ENCODE data around the gene ALMS1.
"Not testable (repeated sequence)": the region's sequence is repeated elsewhere in the genome, so short reads cannot be mapped to it uniquely, and the experiment has no call there.

Gene ALMS1

DNA sequence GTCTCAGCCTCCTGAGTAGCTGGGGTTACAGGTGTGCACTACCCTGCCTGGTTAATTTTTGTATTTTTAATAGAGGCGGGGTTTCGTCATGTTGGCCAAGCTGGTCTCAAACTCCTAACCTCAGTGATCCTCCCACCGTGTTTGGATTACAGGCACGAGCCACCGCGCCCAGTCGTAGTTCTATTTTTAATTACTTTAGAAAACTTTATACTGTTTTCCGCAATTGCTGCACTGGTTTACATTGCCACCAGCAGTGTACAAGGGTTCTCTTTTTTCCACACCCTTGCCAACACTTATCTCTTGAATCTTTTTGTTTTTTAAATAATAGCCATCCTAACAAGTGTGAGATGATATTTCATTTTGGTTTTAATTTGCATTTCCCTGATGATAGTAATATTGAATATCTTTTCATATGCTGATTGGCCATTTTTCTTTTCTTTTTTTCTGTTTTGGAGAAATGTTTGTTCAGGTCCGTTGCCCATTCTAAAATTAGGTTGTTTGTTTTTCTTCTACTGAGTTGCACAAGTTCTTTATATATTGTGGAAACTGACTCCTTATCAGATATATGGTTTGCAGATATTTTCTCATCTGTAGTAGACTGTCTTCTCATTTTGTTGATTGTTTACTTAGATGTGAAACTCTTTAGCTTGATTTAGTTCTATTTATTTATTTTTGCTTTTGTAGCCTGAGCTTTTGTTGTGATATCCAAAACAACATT lies 16.9 kb downstream of the ALMS1 start:
- no peak for DNase-seq

DNA sequence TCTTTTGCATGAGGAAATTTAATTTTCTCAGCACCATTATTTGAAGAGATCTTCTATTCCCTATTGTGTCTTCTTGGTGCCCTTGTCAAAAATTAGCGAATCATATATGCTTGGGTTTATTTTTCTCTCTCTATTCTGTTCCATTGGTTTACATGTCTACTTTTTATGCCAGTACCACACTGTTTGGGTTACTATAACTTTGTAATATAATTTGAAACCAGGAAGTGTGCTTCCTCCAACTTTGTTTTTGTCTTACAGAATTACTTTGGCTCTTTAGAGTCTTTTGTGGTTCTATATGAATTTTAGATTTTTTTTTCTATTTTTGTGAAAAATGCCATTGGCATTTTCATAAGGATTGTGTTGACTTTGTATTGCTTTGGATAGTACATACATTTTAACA lies 17.6 kb downstream of the ALMS1 start:
- no peak for DNase-seq

DNA sequence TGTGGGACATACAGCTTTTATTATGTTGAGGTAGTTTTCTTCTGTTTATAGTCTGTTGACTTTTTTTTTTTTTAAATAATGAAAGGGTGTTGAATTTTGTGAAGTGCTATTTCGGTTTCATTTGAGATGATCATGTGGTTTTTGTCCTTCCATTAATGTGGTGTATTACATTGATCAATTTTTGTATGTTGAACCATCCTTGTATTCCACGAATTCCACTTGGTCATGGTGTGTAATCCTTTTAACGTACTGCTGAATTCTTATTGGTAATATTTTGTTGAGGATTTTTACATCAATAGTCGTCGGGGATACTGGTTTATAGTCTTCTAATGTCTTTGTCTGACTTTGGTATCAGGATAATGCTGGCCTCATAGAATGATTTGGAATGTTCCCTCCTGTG lies 18.8 kb downstream of the ALMS1 start:
- DNase-seq: no peak

- DNase-seq: no peak
These were observed 21.4 kb downstream of the ALMS1 start for GRCh38 chr2:73406996-73407395.

- DNase-seq: no peak
These were observed 22.6 kb downstream of the ALMS1 start for GRCh38 chr2:73408198-73408597.

DNA sequence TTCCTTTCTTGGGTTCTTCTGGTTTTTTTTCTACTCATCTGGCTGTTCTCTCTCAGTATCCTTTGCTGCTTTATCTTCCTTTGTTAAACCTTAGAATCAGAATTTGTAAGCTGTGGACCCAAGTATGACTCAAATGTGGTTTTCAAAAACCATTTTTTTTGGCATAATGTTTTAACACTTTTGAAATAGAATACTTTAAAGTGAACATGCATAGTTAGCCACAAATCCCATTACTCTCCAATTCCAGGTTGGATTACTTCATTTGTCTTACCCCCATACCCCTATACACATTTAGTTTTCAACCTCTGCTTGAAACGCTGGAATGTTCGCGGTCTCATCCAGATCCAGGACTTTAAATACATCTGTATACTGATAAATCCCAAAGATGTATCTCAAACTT lies 29.1 kb downstream of the ALMS1 start:
- no peak for DNase-seq

- DNase-seq: no peak
These were observed 30.3 kb downstream of the ALMS1 start for GRCh38 chr2:73415906-73416305.

DNA sequence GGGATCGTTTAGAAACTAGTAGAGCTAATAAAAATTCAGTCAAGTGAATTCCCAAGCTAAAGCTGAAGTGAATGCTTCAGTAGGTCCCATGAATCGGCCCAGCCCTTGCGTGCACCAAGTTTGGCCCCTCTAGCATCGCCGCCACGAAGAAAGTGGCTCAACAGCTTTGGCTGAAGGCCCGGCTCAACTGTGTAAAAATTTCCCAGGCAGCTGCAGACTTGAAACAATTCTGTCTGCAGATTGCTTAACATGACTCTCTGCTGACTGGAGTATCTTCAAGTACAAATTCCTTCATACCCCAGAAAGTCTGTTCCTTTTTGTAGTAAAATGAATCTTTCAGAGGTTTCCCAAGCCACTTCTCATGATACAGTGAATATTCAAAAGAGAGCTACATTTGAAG lies 32.7 kb downstream of the ALMS1 start:
- DNase-seq: no peak

DNA sequence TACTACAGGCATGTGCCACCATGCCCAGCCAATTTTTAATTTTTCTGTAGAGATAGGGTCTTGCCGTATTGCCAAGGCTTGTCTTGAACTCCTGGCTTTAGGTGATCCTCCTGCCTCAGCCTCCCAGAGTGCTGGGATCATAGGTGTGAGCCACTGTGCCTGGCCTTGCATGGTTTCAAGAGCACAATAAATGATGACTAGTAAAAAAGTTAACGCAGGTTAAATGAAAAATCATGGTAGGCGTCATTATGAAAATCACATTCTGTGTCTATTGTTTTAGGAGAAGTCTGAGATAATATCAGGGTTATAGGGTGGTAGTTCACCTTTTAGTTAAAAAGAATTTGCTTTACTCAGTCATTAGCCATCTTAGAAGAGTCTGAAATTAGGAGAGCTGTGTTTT lies 38.3 kb downstream of the ALMS1 start:
- DNase-seq: no peak

- no peak for DNase-seq
These were observed 40.5 kb downstream of the ALMS1 start for GRCh38 chr2:73426176-73426575.

DNA sequence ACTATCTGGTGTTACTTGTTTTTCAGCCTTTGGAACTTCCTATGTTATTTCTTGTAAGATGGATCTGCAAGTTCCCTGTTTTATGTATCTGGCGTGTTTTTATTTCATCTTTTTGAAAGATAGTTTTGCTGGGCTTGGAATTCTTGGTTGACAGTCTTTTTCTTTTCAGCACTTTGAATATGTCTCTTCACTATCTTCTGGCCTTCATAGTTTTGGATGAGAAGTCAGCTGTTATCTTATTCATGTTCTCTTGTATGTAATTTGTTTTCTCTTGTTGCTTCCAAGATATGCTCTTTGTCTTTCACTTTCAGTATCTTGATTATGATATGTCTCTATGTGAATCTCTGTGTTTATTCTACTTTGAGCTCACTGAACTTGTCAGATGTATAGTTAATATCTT lies 50.4 kb downstream of the ALMS1 start:
- no peak for DNase-seq

GRCh38 chr2:73444202-73444601 lies 58.6 kb downstream of the ALMS1 start:
- no peak for DNase-seq

DNA sequence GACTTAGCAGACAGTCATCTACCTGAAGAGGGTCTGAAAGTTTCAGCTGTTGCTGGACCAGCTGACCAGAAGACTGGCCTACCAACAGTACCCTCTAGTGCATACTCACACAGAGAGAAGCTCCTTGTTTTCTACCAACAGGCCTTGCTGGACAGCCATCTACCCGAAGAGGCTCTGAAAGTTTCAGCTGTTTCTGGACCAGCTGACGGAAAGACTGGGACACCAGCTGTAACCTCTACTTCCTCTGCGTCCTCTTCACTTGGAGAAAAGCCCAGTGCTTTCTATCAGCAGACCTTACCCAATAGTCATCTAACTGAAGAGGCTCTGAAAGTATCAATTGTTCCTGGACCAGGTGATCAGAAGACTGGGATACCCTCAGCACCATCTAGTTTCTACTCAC lies 63.2 kb downstream of the ALMS1 start:
- no peak for DNase-seq

GRCh38 chr2:73449404-73449803 lies 63.8 kb downstream of the ALMS1 start:
- no peak for DNase-seq

DNA sequence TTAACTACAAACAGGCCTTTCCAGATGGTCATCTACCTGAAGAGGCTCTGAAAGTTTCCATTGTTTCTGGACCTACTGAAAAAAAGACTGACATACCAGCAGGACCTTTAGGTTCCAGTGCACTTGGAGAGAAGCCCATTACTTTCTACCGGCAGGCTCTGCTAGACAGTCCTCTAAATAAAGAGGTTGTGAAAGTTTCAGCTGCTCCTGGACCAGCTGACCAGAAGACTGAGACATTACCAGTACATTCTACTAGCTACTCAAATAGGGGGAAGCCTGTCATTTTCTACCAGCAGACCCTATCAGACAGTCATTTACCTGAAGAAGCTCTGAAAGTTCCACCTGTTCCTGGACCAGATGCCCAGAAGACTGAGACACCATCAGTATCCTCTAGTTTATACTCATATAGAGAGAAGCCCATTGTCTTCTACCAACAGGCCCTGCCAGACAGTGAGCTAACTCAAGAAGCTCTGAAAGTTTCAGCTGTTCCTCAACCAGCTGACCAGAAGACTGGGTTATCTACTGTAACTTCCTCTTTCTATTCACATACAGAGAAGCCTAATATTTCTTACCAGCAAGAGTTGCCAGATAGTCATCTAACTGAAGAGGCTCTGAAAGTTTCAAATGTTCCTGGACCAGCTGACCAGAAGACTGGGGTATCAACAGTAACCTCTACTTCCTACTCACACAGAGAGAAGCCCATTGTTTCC lies 65.8 kb downstream of the ALMS1 start:
- no peak for DNase-seq

DNA sequence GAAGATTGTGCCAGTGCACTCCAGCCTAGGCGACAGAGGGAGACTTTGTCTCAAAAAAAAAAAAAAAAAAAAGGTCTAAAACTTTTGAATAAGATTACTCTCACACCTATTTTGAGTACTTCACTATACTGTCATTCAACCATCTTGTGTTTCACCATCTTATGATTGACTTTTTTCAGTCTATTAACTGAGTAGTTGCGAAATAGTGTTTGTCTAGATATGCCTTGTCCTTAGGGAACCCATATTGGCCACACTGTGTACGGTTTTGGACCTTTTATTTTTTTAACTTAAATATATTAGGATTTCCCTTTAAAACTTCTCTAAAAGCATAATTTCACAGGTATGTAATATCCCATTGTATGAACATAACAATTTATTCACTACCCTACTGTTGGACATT lies 72.3 kb downstream of the ALMS1 start:
- no peak for DNase-seq

DNA sequence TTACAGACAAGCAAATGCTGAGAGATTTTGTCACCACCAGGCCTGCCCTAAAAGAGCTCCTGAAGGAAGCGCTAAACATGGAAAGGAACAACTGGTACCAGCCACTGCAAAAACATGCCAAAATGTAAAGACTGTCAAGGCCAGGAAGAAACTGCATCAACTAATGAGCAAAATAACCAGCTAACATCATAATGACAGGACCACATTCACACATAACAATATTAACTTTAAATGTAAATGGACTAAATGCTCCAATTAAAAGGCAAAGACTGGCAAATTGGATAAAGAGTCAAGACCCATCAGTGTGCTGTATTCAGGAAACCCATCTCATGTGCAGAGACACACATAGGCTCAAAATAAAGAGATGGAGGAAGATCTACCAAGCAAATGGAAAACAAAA lies 76.8 kb downstream of the ALMS1 start:
- DNase-seq: not testable (repeated sequence)

- no peak for DNase-seq
These were observed 82.7 kb downstream of the ALMS1 start for GRCh38 chr2:73468376-73468775.

DNA sequence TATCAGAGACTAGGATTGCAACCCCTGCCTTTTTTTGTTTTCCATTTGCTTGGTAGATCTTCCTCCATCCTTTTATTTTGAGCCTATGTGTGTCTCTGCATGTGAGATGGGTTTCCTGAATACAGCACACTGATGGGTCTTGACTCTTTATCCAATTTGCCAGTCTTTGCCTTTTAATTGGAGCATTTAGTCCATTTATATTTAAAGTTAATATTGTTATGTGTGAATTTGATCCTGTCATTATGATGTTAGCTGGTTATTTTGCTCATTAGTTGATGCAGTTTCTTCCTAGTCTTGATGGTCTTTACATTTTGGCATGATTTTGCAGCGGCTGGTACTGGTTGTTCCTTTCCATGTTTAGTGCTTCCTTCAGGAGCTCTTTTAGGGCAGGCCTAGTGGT lies 98.2 kb downstream of the ALMS1 start:
- not testable (repeated sequence) for DNase-seq

DNA sequence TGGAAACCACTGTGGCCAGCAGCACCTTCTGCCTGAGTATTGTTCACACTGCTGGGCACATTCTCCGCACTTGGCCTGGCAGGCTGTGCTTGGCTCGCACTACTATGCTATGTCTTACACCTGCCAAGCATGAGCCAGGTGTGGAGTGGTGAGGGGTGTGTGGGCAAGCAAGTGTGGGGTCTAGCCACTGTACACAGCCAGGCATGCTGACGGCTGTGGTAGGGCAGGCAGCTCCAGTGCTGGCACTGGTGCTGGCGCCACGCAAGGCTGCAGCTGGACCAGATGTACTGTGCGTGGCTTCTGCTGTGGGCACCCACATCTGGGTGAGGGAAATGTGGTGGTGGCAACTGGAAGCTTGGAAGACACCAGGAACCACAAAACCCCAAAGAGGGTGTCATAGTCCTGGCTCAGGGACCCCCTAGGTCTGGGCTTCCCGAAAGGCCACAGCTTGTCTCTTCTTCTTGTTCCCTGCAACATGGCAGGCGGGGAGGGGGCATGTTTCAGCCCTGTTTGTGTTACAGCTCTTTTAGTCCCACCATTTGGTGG lies 101.5 kb downstream of the ALMS1 start:
- no peak for DNase-seq

- no peak for DNase-seq
These were observed 102.4 kb downstream of the ALMS1 start for GRCh38 chr2:73488079-73488478.

GRCh38 chr2:73489053-73489452 lies 103.4 kb downstream of the ALMS1 start:
- DNase-seq: no peak

- no peak for DNase-seq
These were observed 108.4 kb downstream of the ALMS1 start for GRCh38 chr2:73494031-73494430.

DNA sequence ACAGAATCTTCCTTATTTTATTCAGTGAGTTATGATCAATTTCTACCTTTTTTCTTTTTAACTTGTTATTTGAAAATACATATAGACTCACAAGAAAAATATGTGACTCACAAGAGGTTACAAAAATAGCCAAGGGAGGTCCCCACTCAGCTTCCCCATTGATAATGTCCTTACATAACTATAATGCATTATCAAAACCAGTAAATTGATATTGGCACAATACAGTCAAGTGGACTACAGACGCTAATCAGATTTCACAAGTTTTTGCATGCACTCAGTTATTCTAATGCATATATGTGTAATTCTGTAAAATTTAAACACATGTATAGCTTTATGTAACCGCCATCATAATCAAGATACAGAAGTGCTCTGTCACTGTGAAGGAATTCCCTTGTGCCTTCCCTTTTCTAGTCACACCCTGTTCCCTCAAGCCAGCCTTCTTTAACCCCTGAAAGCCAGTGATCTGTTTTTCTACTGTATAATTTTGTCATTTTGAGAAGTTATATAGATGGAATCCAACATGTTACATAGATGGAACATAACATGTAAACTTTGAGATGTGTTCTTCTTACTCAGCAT lies 118.4 kb downstream of the ALMS1 start:
- DNase-seq: no peak

All from stimulated activated CD4-positive, alpha-beta T cell treated with anti-CD3 and anti-CD28 coated beads, Interleukin-4, amount 100 ng/mL, for 24 hours (primary cell).